NCI-H1694 (cell line): Measurements from ENCODE around the gene TTC22.

Experiments used
- DNase-seq: peaks from one replicate; lab custom pipeline; 2025; lab: John Stamatoyannopoulos, UW

The TTC22 gene

GRCh38 chr1:54834007-54834541, 33.0 kb upstream of the TTC22 start:
- no peak for DNase-seq

- DNase-seq = no peak
Measured at GRCh38 chr1:54833121-54833520, 32.0 kb upstream of the TTC22 start.

GRCh38 chr1:54826226-54826816, 25.2 kb upstream of the TTC22 start:
- DNase-seq = no peak

GRCh38 chr1:54825696-54826095, 24.6 kb upstream of the TTC22 start:
- DNase-seq = no peak

GRCh38 chr1:54823670-54824069, 22.5 kb upstream of the TTC22 start:
- no peak for DNase-seq

GRCh38 chr1:54819733-54820132, 18.6 kb upstream of the TTC22 start:
- DNase-seq = no peak

- no peak for DNase-seq
Measured at GRCh38 chr1:54819195-54819536, 18.0 kb upstream of the TTC22 start.

- no peak for DNase-seq
Measured at GRCh38 chr1:54818461-54819194, 17.5 kb upstream of the TTC22 start.

- DNase-seq = no peak
Measured at GRCh38 chr1:54816951-54817350, 15.8 kb upstream of the TTC22 start.

GRCh38 chr1:54816130-54816529, 15.0 kb upstream of the TTC22 start:
- DNase-seq = no peak

GRCh38 chr1:54815086-54815876, 14.2 kb upstream of the TTC22 start:
- no peak for DNase-seq

- DNase-seq = no peak
Measured at GRCh38 chr1:54814571-54814970, 13.4 kb upstream of the TTC22 start.

GRCh38 chr1:54814126-54814498, 13.0 kb upstream of the TTC22 start:
- no peak for DNase-seq

- no peak for DNase-seq
Measured at GRCh38 chr1:54813485-54814125, 12.5 kb upstream of the TTC22 start.

GRCh38 chr1:54812801-54813484, 11.8 kb upstream of the TTC22 start:
- no peak for DNase-seq

GRCh38 chr1:54811739-54812655, 10.9 kb upstream of the TTC22 start:
- DNase-seq = no peak

- no peak for DNase-seq
Measured at GRCh38 chr1:54811066-54811465, 9.9 kb upstream of the TTC22 start.

- DNase-seq = peak; percentile 75
Measured at GRCh38 chr1:54810153-54810942, 9.2 kb upstream of the TTC22 start.

- no peak for DNase-seq
Measured at GRCh38 chr1:54809496-54810074, 8.5 kb upstream of the TTC22 start.
